GM21526 (cell line): ENCODE data around the gene HIGD1A.

ENCODE experiments used
- ATAC-seq: cut with Tn5 transposase; IDR thresholded peaks from one replicate; pipeline ENCODE4 v1.9.1; 2021; ENCODE audit warnings: moderate library complexity; ENCODE audit not compliant: unreplicated experiment, low FRiP score

Gene HIGD1A

DNA sequence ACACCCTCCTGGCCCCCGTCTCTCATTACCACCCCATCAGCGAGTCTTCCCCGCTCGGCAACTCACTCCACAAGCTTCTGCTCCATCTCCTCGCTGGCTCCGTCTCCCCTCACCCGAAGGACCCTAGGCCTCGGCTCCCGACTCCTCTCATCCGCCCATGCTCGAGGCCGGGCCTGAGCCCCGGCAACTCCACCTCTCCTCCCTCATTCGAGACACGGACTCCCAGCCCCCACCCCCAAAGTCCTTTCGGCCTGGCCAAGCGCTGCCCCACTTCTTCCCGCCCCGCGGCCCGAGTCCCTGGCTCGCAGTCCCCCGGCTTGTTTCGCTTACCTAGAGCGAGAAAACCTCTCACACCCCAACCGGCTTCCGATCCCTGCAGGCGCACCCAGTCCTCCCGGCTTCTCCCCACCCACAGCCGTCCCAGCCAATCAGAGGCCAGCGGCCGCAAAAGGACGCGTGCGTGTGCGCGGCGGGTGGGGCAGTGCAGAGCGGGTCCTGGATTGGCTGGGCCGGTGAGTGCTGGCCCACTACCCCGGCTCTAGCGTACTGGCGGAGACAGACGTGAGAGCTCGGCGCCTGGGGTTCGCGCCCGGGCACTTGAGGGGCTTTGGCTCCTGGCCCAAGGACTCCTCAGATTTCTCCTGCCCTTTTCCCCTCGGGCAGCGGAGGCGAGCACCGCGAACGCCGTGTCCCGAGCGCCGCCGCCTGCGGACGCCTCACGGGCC is at the start of gene HIGD1A:
HIGD1A (minus strand) TSS at position 385 of the 725 bp plus-strand sequence. CDS start 10,237 bp downstream, outside the sequence.
- peak; percentile 99 for ATAC-seq

DNA sequence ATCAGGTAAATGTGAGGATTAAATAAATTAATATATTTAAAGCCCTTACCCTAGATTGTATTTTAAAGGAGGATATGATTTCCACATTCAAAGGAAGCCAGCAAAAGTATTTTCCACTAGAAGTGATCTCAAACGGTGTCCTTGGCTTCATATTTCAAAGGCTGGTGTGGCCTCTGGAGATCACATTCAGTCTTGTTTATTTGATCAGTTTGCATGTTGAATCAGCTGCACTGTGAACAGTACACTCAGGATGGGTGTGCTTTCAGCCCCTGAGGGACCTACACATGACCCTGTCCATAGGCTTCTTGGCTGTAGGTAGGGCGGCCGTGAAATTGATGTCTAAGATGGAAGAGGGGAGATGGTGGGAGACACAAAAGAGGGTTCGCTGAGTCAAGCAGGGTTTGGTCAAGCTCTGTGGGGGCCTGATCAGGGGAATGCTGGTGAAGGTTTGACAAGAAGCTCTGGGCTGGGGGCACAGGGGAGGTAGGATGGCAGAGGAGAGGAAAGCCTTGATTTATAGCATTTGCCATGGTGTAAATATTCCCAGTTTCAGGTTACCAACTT is 49.5 kb upstream of the HIGD1A start:
- ATAC-seq: no peak

DNA sequence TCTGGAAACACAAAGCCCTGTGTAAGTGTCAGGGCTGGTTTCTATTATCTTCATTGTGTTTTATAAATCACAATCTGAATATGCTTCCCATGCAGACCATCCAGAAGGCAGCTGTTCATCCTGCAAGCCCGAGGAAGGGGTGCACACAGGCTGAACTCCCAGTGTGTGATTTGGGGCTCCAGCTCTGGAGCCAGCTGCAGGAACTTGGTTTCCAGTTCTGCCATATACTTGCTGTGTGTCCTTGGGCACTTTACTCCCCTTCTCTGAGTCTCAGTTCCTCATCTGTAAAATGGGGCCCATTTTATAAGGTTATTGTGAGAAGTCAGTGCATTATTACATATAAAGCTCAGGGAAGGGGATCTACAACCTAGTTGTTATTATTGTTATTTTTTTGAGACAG is 48.8 kb upstream of the HIGD1A start:
- ATAC-seq: no peak

DNA sequence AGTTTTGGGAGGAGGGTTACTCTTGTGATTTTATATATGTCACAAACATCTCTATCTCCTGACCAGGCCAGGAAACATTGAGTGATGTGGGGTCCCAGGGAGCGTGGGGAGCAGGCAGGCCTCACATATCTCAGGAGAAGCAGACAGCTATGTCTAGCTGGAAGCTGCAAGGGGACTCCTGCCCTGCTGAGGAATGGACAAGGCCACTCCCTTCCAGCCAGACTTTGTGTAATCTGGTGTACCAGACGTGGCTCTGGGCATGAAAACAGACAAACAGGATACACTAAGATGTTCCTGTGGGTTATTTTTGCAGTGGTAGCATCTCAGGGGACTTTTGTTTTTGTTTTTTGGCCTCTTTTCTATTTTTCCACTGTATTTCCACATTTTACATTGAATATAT is 48.2 kb upstream of the HIGD1A start:
- no peak for ATAC-seq

DNA sequence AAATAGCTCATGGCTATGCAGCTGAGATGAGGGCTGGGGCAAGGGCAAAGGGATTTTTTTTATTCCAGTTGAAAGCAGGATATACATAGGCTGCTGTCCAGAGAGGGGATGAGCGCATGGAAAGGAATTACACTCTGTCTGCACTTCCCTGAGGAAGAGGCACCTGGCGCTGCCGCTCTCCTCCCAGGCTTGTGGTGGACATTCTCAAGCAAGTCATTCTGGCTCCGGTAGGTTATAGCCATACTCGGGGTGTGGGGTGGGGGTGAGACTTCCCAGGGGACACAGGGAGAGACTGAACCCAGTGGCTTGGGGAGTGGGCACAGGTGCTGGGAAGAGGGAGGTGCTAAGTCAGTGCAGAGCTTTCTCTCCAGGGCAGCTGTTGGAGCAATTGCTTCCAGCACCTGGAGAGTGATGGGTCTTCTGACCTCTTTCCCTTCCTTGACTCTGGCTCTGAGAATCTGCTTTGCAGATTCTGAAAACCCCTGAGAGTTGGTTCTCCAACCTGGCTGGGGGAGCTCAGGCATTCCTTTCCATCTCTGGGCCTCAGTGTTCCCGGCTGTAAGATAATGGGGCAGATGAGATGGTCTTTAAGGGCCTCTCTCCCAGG is 47.0 kb upstream of the HIGD1A start:
- no peak for ATAC-seq

DNA sequence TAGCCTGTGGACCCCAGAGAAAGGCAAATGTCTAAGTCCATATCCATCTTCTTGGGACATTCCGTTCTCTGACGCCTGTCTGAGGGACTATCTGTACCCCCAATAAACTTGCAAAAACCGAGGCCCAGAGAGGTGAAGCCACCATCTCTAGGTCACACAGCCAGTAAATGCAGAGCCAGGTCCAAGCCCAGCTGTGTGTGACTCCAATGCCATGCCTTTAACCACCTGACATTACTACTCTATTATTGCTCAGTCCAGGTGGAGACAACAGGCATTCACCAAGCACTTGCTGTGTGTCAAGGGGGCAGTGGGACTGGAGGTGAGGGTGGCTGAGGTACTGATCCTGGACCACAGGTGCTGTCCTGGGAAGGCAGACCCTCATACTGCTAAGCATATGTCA is 46.0 kb upstream of the HIGD1A start:
- ATAC-seq: no peak

DNA sequence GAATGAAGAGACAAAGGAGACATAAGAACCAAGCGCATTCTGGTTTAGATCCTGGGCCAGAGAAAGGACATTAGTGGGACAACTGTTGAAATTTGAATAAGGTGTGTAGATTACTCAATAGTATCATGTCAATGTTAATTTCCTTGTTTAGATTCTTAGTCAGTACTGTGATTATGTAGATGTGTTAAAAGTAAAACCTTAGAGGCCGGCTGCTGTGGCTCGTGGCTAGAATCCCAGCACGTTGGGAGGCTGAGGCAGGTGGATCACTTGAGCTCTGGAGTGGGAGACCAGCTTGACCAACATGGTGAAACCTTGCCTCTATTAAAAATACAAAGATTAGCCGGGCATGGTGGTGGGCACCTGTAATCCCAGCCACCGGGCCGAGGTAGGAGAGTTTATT is 44.7 kb upstream of the HIGD1A start:
- ATAC-seq: no peak

DNA sequence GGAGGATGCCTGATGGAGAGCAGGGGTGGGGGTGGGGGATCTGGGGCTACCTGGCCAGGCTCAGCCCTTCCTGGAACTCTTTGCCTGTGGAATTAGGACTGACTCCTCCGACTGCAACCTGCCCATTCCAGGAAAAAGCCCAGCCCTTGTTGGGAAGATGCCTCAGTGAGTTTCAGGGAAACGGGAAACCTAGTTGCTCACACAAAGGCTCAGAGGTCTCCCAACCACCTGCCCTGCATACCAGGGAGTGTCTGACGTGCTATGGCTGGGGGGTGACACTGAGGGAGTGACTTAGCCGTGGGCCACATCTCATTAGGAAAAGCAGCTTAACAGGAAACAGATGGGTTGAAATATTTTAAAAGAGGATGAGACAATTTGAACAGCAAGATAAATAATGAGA is 43.4 kb upstream of the HIGD1A start:
- ATAC-seq: no peak

DNA sequence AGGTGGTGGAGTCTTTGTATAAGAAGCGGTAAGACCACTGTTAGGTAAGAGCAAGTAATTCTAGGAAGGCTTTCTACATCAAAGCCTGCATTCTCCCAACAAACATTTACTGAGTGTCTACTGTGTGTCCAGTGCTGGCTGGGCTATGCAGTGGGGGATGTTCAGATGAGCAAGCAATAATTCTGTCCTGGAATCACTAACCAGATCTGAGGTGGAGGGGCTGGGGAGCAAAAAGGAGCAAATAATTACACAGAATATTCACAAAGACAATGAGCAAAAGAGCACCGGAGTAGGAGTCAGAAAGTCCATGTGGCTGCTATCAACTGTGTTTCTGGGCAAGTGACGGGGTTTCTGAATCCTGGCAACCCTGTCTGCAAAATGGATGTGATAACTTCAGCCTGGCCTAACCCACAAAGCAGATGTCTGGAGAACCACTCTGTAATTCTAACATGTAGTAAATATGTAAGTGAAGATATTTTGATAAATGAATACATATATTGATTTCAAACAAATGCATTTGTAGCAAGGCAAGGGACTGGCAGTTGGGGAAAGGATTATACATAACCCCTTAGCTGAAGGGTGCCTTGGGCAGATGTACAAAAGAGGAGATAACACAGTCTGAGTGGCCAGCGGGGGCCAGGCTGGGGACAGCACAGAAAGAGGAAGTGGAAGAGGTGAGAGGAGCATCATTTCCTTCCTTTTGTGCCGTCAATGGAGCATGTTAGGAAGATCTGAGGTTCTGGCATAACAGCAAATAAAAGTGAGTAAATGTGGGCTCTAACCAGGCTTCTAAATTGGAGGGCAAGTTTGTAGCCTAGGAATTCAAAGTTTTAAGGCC is 42.6 kb upstream of the HIGD1A start:
- ATAC-seq: no peak

DNA sequence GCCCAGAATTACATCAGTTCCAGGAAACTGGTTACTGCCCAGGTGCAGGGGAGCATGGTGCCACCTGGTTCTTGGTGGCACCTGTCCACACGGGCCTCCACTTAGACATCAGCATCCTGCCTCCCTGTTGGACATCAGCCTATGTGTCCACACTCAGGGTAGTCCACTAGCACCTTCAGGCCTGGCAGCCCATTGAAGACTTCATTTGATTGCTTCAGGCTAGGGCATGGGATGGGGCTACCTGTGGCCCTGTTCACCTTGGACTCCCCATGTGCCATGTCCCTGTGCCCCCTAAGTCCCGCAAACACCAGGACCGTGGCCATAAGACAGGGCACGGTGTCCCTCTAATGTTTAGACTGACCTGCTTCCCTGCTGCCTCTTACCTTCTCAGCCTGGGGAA is 40.5 kb upstream of the HIGD1A start:
- ATAC-seq: no peak

DNA sequence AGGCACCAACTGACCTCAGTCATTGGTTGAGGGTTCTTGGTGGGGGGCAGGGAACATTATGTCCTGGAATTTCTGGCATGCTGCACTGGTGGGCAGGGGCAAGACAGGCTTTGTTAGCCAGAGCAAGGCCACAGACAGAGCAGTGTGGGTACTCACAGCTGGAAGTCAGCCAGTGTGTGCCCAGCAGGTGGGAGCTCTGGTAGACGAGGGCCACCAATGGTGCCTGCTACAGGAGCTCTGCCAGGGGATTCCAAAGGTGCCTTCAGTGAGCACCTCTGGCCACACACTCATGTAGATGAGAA is 40.1 kb upstream of the HIGD1A start:
- ATAC-seq: no peak

DNA sequence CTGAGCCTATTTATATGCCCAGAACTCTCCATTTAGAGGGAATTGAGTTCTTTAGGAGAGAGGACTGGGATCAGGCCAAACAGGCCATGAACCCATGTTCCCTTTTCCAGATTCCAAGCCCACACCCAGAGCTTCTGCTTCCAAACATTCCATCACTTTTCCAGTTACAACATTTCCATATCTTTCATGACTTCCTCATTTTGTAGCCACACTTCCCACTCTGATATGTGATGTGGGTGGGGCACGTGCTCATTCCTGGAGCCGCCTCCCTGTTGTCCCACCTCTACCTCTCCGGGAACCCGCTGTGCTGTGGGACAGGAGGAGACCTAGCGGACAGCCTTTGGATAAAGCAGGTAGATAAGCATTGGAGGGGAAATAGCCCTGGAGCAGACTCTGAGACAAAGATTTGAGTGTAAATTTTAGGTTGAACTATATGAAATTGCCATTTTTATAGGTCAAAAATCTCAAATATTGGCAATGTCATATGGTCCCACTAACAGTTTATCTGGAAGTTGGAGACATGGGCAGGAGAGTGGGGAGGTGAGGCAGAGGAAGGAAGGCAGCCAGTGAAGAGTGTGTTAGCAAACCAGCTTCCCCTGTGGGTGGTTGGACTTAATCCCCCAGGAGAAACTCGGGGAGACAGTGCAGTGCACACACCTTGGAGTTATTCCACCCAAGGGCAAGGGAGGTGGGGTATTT is 39.6 kb upstream of the HIGD1A start:
- no peak for ATAC-seq

DNA sequence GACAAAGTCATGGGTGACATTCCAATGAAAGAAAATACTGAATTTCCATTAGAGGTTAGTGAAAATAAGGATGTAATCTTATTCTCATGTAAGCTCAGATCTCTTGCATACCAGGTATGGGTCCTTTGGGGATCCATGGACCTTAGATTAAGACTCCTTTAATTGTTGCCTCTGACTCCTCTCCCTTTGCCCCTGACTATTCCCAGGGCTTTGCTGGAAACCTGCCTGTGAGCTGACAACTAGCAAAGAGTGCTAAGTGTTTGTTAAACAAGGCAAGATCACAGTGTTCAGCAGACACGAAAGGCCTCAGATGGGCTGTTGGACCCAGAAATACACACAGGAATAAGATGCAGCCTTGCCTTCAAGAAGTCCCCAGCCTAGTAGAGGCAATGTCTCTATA is 37.0 kb upstream of the HIGD1A start:
- no peak for ATAC-seq

DNA sequence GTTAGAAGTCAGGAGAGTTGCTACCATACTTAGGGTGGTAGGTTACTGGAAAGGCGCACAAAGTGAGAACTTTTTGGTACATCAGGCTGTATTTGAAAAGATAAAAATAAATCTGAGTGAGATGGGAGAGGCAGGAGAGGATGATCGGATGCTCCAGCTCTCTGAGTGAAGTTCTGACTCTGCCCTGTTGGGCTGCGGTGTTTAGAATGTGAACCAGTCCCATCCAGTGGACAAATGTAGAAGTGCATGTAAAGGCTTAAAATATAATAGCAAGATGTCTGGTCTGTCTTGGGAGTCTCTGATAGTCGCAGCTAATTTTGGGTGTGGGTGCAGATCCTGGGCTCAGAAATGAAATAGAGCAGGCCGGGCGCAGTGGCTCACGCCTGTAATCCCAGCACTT is 35.3 kb upstream of the HIGD1A start:
- ATAC-seq: peak; percentile 95

DNA sequence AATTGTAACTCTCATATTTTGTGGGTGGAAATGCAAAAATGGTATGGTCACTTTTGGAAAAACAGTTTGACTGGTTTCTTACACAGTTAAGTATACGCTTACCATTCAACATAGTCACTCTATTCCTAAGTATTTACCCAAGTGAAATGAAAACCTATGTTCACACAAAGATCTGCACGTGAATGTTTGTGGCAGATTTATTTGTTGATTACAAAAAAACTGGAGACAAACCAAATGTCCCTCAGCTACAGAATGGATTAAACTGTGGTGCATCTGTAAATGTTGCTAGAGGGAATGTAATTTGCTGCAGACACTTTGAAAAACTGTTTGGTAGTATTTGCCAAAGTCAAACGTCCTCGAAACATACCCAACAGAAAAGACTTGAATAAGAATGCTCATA is 34.3 kb upstream of the HIGD1A start:
- no peak for ATAC-seq

DNA sequence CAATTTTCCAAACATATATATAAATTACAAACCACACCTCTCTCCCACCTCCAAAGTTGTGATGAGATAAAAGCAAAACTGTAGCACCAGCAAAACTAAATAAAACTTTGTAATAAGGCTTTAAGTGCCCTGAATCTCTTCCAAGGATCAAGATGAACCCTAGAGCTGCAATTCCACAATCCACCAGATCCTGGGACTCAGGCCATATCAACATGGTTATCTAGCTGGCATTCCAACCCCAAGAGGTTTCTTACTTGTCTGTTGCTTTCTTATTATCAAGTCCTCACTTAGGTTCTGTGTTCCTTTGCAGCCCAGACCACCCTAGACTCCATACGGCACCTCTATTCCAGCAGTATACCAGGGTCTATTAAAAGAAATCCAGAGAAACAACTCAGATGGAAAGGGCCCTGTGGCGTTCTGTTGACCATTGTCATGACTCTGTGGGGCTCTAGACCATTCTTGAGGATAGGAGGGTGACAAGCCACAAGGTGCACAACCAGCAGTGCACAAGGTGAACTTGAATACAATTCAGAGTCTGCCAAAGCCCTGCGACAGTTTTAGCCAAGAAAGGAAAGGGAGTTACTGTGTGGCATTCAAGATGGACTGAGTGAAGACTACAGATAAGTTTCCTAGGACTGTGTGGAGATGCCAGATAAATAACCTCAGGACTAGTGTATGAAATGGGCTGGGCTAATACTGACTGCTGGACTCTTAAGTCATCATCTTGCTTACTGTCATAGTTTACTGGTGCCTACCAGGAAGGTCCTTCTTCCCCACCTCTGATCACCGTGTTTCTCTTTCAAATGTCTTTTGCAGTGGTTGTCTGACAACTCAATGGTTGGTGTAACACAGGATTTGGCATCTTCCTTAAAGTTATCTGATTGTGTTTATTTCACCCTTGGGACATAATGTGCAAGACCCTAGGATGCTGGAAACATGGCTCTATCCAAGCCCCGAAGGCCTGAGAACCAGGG is 32.1 kb upstream of the HIGD1A start:
- no peak for ATAC-seq

DNA sequence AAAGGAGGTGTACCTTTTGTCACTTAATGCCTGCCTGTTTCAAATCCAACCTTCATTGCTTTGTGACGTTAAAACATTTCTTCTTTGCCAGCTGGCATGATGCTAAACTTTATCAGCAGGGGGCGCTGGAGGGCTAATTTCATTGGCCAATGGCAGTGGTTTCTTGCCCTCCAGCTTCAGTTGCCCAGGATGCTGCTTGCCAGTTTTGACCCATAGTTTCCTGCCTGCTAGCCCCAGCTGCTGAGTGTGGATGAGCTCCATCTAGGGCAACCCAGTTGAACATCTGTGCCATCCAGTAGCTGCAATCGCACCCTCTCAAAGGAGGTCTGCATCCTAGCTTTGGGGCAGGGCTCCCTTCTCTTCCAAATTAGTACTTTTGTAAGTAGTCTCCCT is 27.0 kb upstream of the HIGD1A start:
- no peak for ATAC-seq

DNA sequence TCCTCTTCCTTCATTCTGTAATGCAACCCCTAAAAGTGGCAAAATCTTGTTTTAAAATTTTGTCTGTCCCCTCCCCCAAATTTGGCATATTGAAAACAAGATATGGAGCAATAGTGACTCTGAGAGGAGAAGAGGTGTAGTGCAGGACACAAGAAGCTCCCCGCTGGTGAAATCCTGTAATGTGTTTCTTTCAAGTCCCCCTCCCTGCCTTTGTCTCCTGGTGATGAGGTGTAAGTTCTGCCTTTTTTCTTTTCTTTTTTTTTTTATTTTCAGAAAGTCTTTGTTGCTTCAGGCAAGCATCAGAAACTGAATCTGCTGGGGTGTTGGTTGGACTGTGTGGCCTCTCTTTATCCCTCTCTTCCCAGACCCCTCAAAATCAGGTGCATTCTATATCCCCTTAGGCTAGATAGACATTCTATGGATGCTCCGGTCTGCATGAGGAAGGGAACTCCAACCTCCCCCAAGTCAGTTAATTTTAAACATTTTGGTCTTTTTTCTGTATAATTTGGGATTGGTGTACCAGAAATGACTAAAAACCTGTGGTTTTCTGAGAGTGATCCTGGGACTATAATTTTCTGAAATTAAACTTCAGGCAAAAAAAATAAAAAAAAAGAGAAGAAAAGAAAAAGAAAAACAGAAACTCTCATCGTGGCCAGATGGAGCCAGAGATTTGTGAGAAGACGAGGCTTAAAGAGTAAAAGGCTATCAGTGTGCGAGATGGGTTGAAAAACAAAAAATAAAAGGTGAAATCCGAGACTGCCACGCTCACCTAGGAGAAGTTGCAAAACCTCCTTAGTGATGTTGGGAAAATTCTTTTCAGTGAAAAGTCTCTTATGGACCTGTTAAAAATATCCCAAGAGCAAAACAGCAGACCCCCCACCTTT is 26.4 kb upstream of the HIGD1A start:
- no peak for ATAC-seq
